ENCODE measurements around the gene DDX39B. TPM values are rescaled to one million over a fixed set of nuclear protein-coding genes. Genes with fewer than 3 reads are reported as not detected.
"Not testable (repeated sequence)": the region's sequence is repeated elsewhere in the genome, so short reads cannot be mapped to it uniquely, and the experiment has no call there.

DDX39B gene
- total and polyA plus RNA-seq, 2 experiments from 2014 or later: 210 to 287 TPM

DNA sequence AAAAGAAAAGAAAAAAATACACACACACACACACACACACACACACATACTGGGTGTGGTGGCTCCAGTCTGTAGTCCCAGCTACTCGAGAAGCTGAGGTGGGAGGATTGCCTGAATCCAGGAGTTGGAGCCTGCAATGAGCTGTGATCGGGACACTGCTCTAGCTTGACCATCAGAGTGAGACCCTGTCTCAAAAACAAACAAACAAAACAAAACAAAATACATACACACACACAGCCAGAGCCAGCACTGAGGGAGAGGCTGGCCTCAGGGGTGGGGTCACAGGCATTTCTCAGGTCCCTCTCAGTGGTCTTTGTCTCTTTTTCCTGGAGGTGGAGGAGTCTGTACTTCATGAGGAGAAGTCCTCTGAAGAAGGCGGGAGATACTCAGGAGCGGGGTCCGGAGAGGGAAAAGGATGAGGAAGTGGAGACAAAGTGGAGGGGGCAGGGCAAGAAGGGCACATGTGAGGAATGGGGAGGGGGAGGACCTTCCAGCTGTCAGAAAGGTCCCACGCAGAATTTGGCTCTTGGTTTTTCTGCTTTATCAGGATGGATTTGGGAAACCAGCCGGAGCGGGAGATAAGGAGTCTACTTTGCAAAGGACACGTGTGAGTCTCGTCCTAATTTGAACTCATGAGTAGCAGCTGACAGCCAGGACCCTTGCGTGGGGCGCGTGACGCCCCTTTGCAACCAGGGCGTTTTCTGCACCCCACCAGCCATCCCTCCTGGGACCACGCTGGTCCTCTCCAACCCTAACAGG is 51.5 kb downstream of the DDX39B start:
- Histone ChIP-seq H3K36me3 (replicated peaks; ENCODE audit: insufficient read depth, low read depth) (no peaks in the 10 kb centered on the region), H3K79me2 (no peaks in the 10 kb centered on the region), H3K4me2 (no peak overlapping the region), H4K20me1 (ENCODE audit: insufficient read depth, poor library complexity, severe bottlenecking) (no peaks in the 10 kb centered on the region), H3K4me3 (no peak overlapping the region), H2AFZ (no peak overlapping the region), H3K9me2 (replicated peaks; ENCODE audit: insufficient read depth) (no peaks in the 10 kb centered on the region), H3K4me1 (ENCODE audit: insufficient read depth) (no peaks in the 10 kb centered on the region), H3K27ac (no peak overlapping the region), H3K27me3 (peaks cover 23% of the 10 kb centered on the region), H3K9me3 (ENCODE audit: low read depth) (no peaks in the 10 kb centered on the region)
- WGBS (ENCODE audit: low lambda C conversion rate, missing lambda C conversion rate): 73% methylated on average over 15 of the region's 16 CpGs
- no peak for DNase-seq (ENCODE audit: low spot score)
- no peak for TF ChIP-seq EZH2phosphoT487 (IDR thresholded peaks at IDR 0.05; ENCODE audit: low read depth, severe bottlenecking, unreplicated experiment)

DNA sequence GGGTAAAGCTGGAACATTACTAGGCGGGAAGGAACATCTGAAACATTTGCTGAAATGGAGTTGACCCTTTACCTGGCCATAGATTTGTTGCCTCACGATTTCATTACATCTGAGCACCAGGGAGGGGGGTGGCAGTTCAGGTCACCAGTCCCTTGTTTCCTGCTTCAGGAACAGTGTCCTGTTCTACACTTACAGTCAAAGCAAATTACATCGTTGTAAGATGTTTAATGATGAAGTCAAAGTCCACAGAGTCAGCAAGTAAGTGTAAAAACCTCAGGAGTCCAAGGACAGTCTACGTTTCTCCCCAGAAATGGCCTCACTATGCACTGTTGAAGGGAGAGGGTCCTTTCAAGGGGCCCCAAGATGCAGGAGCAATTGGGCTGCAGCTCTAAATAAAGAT is 52.7 kb downstream of the DDX39B start:
- TF ChIP-seq EZH2phosphoT487 (IDR thresholded peaks at IDR 0.05; ENCODE audit: low read depth, severe bottlenecking, unreplicated experiment): no peak
- TF ChIP-seq EZH2 (IDR thresholded peaks at IDR 0.05; ENCODE audit: borderline replicate concordance): no peak
- no peak for TF ChIP-seq CTCF (IDR thresholded peaks at IDR 0.05; ENCODE audit: poor library complexity)
- H3K9me2 ChIP-seq (replicated peaks; ENCODE audit: insufficient read depth): no peaks in the 10 kb centered on the region
- H2AFZ ChIP-seq: no peak overlapping the region
- no peak overlapping the region for H3K4me2 ChIP-seq
- H3K4me1 ChIP-seq (ENCODE audit: insufficient read depth): no peaks in the 10 kb centered on the region
- no peaks in the 10 kb centered on the region for H3K36me3 ChIP-seq (replicated peaks; ENCODE audit: insufficient read depth, low read depth)
- H4K20me1 ChIP-seq (ENCODE audit: insufficient read depth, poor library complexity, severe bottlenecking): no peaks in the 10 kb centered on the region
- H3K27me3 ChIP-seq: peaks cover 14% of the 10 kb centered on the region
- H3K27ac ChIP-seq: no peak overlapping the region
- WGBS (ENCODE audit: low lambda C conversion rate, missing lambda C conversion rate): 70% methylated on average over 4 of the region's 4 CpGs
- no peaks in the 10 kb centered on the region for H3K9me3 ChIP-seq (ENCODE audit: low read depth)
- peak; percentile 44 for DNase-seq (ENCODE audit: low spot score)
- H3K4me3 ChIP-seq: no peak overlapping the region
- no peaks in the 10 kb centered on the region for H3K79me2 ChIP-seq

- H4K20me1 ChIP-seq (ENCODE audit: insufficient read depth, poor library complexity, severe bottlenecking); H3K27me3 ChIP-seq; H3K9me2 ChIP-seq (replicated peaks; ENCODE audit: insufficient read depth); H3K36me3 ChIP-seq (replicated peaks; ENCODE audit: insufficient read depth, low read depth); H3K4me1 ChIP-seq (ENCODE audit: insufficient read depth); H3K4me2 ChIP-seq; H3K9me3 ChIP-seq (ENCODE audit: low read depth); DNase-seq (ENCODE audit: low spot score); H2AFZ ChIP-seq; H3K27ac ChIP-seq; H3K79me2 ChIP-seq; H3K4me3 ChIP-seq: not testable (repeated sequence)
- WGBS (ENCODE audit: low lambda C conversion rate, missing lambda C conversion rate): 87% methylated on average over 6 of the region's 6 CpGs
Measured at GRCh38 chr6:31487674-31488073, 54.1 kb downstream of the DDX39B start.

- no CpG with 5 or more reads among the region's 9 CpGs for WGBS (ENCODE audit: low lambda C conversion rate, missing lambda C conversion rate)
- H3K27me3 ChIP-seq; H3K4me3 ChIP-seq; H3K9me2 ChIP-seq (replicated peaks; ENCODE audit: insufficient read depth); H2AFZ ChIP-seq; H3K79me2 ChIP-seq; H3K36me3 ChIP-seq (replicated peaks; ENCODE audit: insufficient read depth, low read depth); H3K27ac ChIP-seq; DNase-seq (ENCODE audit: low spot score); H3K4me2 ChIP-seq; H3K4me1 ChIP-seq (ENCODE audit: insufficient read depth); H3K9me3 ChIP-seq (ENCODE audit: low read depth); H4K20me1 ChIP-seq (ENCODE audit: insufficient read depth, poor library complexity, severe bottlenecking): not testable (repeated sequence)
Measured at GRCh38 chr6:31486065-31486837, 55.6 kb downstream of the DDX39B start.

DNA sequence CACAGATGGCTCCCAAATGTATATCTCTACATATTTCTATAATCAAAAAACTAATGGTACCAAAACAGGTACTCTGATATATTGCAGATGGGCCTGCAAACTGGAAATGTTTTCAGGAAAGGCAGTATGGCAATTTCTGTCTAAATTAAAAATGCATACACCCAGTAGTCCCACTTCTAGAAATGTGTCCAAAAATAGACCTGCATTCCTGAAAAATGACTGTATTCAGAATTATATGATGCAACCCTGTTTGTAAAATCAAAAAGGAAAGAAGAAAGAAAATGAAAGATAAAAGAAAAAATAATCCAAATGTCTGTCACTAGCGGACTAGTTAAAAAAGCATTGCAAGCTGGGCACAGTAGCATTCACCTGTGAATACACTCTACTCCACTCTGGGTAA is 56.7 kb downstream of the DDX39B start:
- no peaks in the 10 kb centered on the region for H3K4me1 ChIP-seq (ENCODE audit: insufficient read depth)
- no peaks in the 10 kb centered on the region for H3K79me2 ChIP-seq
- H4K20me1 ChIP-seq (ENCODE audit: insufficient read depth, poor library complexity, severe bottlenecking): no peaks in the 10 kb centered on the region
- TF ChIP-seq EZH2phosphoT487 (IDR thresholded peaks at IDR 0.05; ENCODE audit: low read depth, severe bottlenecking, unreplicated experiment) (no peak), CTCF (IDR thresholded peaks at IDR 0.05; ENCODE audit: poor library complexity) (no peak), EZH2 (IDR thresholded peaks at IDR 0.05; ENCODE audit: borderline replicate concordance) (no peak)
- H3K27me3 ChIP-seq: no peaks in the 10 kb centered on the region
- no peaks in the 10 kb centered on the region for H3K36me3 ChIP-seq (replicated peaks; ENCODE audit: insufficient read depth, low read depth)
- no peaks in the 10 kb centered on the region for H3K9me3 ChIP-seq (ENCODE audit: low read depth)
- H3K9me2 ChIP-seq (replicated peaks; ENCODE audit: insufficient read depth): no peaks in the 10 kb centered on the region
- no peak overlapping the region for H3K4me2 ChIP-seq
- no peak overlapping the region for H3K27ac ChIP-seq
- H2AFZ ChIP-seq: no peak overlapping the region
- 90% methylated on average over 1 of the region's 1 CpG for WGBS (ENCODE audit: low lambda C conversion rate, missing lambda C conversion rate)
- H3K4me3 ChIP-seq: no peak overlapping the region
- no peak for DNase-seq (ENCODE audit: low spot score)

All from hepatocyte (in vitro differentiated cells).